ENCODE measurements around the gene PITPNC1.
"Not testable (repeated sequence)": the region's sequence is repeated elsewhere in the genome, so short reads cannot be mapped to it uniquely, and the experiment has no call there.

PITPNC1 gene

GRCh38 chr17:67376737-67377487, at the start of gene PITPNC1:
Gene PITPNC1 (plus strand): TSS chr17:67377281.
- DNase-seq (ENCODE audit: low spot score), result peak; percentile 86

GRCh38 chr17:67328026-67328425, 49.1 kb upstream of the PITPNC1 start:
- DNase-seq (ENCODE audit: low spot score), result no peak

- not testable (repeated sequence) for DNase-seq (ENCODE audit: low spot score)
Measured at GRCh38 chr17:67331381-67332161, 45.5 kb upstream of the PITPNC1 start.

GRCh38 chr17:67332162-67332508, 44.9 kb upstream of the PITPNC1 start:
- DNase-seq (ENCODE audit: low spot score), result not testable (repeated sequence)

- DNase-seq (ENCODE audit: low spot score), result no peak
Measured at GRCh38 chr17:67335245-67335835, 41.7 kb upstream of the PITPNC1 start.

- no peak for DNase-seq (ENCODE audit: low spot score)
Measured at GRCh38 chr17:67336859-67337258, 40.2 kb upstream of the PITPNC1 start.

- DNase-seq (ENCODE audit: low spot score), result not testable (repeated sequence)
Measured at GRCh38 chr17:67338353-67338752, 38.7 kb upstream of the PITPNC1 start.

- no peak for DNase-seq (ENCODE audit: low spot score)
Measured at GRCh38 chr17:67343237-67343636, 33.8 kb upstream of the PITPNC1 start.

- no peak for DNase-seq (ENCODE audit: low spot score)
Measured at GRCh38 chr17:67347826-67348225, 29.3 kb upstream of the PITPNC1 start.

- DNase-seq (ENCODE audit: low spot score), result no peak
Measured at GRCh38 chr17:67349420-67349819, 27.7 kb upstream of the PITPNC1 start.

GRCh38 chr17:67353161-67353560, 23.9 kb upstream of the PITPNC1 start:
- no peak for DNase-seq (ENCODE audit: low spot score)

- DNase-seq (ENCODE audit: low spot score), result no peak
Measured at GRCh38 chr17:67353929-67354574, 23.0 kb upstream of the PITPNC1 start.

GRCh38 chr17:67358612-67359011, 18.5 kb upstream of the PITPNC1 start:
- DNase-seq (ENCODE audit: low spot score), result no peak

GRCh38 chr17:67359960-67360791, 16.9 kb upstream of the PITPNC1 start:
- peak; percentile 66 for DNase-seq (ENCODE audit: low spot score)

- no peak for DNase-seq (ENCODE audit: low spot score)
Measured at GRCh38 chr17:67360880-67361279, 16.2 kb upstream of the PITPNC1 start.

- DNase-seq (ENCODE audit: low spot score), result no peak
Measured at GRCh38 chr17:67362173-67362572, 14.9 kb upstream of the PITPNC1 start.

- DNase-seq (ENCODE audit: low spot score), result no peak
Measured at GRCh38 chr17:67364847-67365737, 12.0 kb upstream of the PITPNC1 start.

GRCh38 chr17:67365738-67366192, 11.3 kb upstream of the PITPNC1 start:
- DNase-seq (ENCODE audit: low spot score), result peak; percentile 44

GRCh38 chr17:67366193-67367157, 10.6 kb upstream of the PITPNC1 start, which contains the start of gene PSMD12:
Gene PSMD12 (minus strand): TSS chr17:67366577. CDS start chr17:67366519, 58 bp downstream.
- DNase-seq (ENCODE audit: low spot score), result peak; percentile 94

Data from CD4-positive, alpha-beta T cell treated with Interleukin-15 for 4 hours (primary cell).